ENCODE results near the gene TRIM45.
"Not testable (repeated sequence)": the region's sequence is repeated elsewhere in the genome, so short reads cannot be mapped to it uniquely, and the experiment has no call there.

TRIM45 gene

GRCh38 chr1:117120774-117121588 is 568 bp downstream of the TRIM45 start:
- peak overlapping the region; percentile 96 for H3K4me3 ChIP-seq (ENCODE audit: low read length)
- TF ChIP-seq CTCF (conservative IDR thresholded peaks at IDR 0.05; ENCODE audit: low read length) = no peak
- DNase-seq (ENCODE audit: low read depth) = peak; percentile 48

- not testable (repeated sequence) for DNase-seq (ENCODE audit: low read depth); H3K4me3 ChIP-seq (ENCODE audit: low read length)
Measured at GRCh38 chr1:117119144-117119543, 2.4 kb downstream of the TRIM45 start.

GRCh38 chr1:117118137-117118536 is 3.4 kb downstream of the TRIM45 start:
- no peak for DNase-seq (ENCODE audit: low read depth)
- no peak for TF ChIP-seq CTCF (conservative IDR thresholded peaks at IDR 0.05; ENCODE audit: low read length)

GRCh38 chr1:117117697-117118096 is 3.9 kb downstream of the TRIM45 start:
- no peak for TF ChIP-seq CTCF (conservative IDR thresholded peaks at IDR 0.05; ENCODE audit: low read length)
- DNase-seq (ENCODE audit: low read depth) = no peak
- no peak overlapping the region for H3K4me3 ChIP-seq (ENCODE audit: low read length)

More at GRCh38 chr1:117118137-117118536, 3.4 kb downstream of the TRIM45 start:
- H3K4me3 ChIP-seq (ENCODE audit: low read length) = no peak overlapping the region

GRCh38 chr1:117116784-117117130 is 4.8 kb downstream of the TRIM45 start:
- no peak overlapping the region for H3K4me3 ChIP-seq (ENCODE audit: low read length)
- no peak for DNase-seq (ENCODE audit: low read depth)
- TF ChIP-seq CTCF (conservative IDR thresholded peaks at IDR 0.05; ENCODE audit: low read length) = no peak

- no peak for DNase-seq (ENCODE audit: low read depth)
- H3K4me3 ChIP-seq (ENCODE audit: low read length) = no peak overlapping the region
- TF ChIP-seq CTCF (conservative IDR thresholded peaks at IDR 0.05; ENCODE audit: low read length) = no peak
Measured at GRCh38 chr1:117116090-117116783, 5.3 kb downstream of the TRIM45 start.

GRCh38 chr1:117114877-117115276 is 6.7 kb downstream of the TRIM45 start:
- no peak overlapping the region for H3K4me3 ChIP-seq (ENCODE audit: low read length)
- DNase-seq (ENCODE audit: low read depth) = no peak
- no peak for TF ChIP-seq CTCF (conservative IDR thresholded peaks at IDR 0.05; ENCODE audit: low read length)

All from AG10803 (cell line).